CD4-positive, alpha-beta T cell treated with Interleukin-15 for 4 hours (primary cell): ENCODE results near the gene CREBZF.

Experiments
- DNase-seq: peaks from one replicate; pipeline ENCODE4 v3.0.0-alpha.2; 2020; ENCODE audit warnings: low spot score

The CREBZF gene, protein sequence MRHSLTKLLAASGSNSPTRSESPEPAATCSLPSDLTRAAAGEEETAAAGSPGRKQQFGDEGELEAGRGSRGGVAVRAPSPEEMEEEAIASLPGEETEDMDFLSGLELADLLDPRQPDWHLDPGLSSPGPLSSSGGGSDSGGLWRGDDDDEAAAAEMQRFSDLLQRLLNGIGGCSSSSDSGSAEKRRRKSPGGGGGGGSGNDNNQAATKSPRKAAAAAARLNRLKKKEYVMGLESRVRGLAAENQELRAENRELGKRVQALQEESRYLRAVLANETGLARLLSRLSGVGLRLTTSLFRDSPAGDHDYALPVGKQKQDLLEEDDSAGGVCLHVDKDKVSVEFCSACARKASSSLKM

DNA sequence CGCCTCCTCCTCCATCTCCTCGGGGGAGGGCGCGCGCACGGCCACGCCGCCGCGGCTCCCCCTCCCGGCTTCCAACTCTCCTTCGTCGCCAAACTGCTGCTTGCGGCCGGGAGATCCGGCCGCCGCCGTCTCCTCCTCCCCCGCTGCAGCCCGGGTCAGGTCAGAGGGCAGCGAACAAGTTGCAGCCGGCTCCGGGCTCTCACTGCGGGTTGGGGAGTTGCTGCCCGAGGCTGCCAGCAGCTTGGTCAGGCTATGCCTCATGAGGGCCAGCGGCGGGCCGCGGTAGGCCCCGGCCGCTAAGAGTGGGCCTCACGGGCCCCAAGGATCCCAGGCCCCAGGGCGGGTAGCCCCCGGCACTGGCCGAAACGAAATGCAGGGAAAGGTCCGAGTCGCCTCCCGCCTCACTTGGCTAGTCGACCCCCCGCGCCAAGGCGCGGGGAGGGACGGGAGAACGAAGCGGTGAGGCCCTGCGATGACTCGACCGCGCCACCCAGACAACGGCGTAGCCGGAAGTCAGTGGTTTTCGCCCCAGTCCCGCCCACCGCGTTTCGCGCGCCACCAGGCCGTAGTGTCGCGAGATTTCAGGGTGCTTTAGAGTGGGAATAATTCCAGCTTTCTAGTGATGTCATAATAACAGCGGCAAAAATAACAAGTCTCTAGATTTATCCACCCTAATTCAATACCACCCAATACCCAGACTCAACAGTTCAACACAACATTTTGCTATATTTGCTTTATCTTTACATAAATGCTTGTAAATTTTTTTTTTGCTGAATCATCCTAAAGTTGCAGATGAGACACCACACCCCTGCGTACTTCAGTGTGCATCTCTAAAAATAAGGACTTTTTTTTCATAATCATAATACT lies at the start of gene CREBZF:
CREBZF (minus strand) TSS at position 515 of the 867 bp plus-strand sequence; CDS start at position 261, 254 bp downstream.
- DNase-seq, result peak; percentile 95

- no peak for DNase-seq
Observed at GRCh38 chr11:85712953-85713352, 48.0 kb upstream of the CREBZF start.

- no peak for DNase-seq
Observed at GRCh38 chr11:85710917-85711316, 46.0 kb upstream of the CREBZF start.

- DNase-seq, result no peak
Observed at GRCh38 chr11:85709941-85710702, 45.2 kb upstream of the CREBZF start.

DNA sequence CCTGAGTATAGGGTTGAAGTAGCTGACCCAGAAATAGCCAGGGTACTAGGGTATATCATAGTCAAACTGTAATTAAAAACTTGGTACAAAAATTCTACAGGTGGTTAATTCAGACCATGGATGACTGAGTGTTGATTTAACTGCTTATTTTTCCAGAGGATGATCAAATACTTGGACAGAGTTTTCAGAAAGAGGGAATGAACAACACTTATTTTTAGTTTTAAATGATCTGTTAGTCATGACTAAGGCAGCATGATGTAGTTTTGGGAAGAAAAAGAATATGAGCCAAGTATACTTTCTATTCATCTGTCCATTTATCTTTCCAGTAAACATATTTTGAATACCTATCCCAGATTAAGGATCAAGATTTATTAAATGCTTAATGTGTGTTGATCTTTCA lies 40.9 kb upstream of the CREBZF start:
- DNase-seq, result no peak

DNA sequence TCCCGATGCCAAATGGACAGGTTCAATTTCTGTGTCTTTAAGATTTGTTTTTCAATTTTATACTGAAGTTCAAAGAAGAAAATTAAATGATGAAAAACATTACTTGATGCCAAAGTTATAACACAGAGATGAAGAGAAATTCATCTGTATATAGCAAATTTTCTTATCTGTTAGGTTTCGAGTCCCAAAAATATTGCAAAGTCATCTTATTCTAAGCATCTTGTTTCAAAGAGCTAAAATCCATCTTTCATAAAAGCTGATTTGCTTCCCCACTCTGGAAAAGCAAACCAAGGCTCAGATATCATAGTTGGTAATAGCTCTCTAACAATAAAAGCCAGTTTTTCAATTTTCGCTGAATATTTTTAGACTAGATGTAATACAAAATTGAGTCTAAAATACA lies 40.0 kb upstream of the CREBZF start:
- no peak for DNase-seq

GRCh38 chr11:85699957-85700741 lies 35.2 kb upstream of the CREBZF start:
- peak; percentile 9 for DNase-seq

DNA sequence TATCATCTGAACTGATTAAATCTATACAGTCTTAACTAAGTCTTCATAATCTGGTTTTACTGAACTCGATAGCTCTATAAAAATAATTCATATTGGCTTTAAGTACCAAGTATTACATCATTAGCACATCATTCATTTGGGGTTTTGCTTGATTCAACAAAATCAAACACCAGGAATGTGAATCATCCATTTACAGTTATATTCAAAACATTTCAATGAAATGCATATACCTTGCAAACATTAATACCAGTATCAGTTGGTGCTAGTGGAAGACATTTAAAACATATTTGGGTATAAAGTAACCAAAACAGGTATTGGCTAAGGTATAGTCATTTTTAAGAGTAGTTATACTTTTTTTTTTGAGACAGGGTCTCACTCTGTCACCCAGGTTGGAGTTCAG lies 33.3 kb upstream of the CREBZF start:
- DNase-seq, result no peak

DNA sequence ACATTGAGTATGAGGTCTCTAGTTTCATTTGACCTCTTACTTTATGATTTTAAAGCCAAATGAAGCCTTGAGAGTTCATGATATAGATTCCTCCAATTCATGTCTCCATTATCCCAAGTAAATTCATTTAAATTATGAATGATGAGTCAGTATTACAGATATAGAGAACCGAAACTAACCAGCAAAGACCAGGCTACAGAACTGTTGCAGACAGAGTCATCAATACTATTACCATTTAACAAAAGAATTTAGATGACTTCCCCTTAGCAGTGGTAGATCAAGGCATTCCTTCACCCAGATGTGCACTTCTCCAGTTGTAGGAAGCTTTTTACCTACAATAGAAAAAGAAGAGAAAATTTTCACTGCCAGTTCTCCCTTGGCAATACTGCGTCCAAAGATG lies 32.8 kb upstream of the CREBZF start:
- DNase-seq, result no peak

GRCh38 chr11:85695546-85695945 lies 30.6 kb upstream of the CREBZF start:
- DNase-seq, result no peak

DNA sequence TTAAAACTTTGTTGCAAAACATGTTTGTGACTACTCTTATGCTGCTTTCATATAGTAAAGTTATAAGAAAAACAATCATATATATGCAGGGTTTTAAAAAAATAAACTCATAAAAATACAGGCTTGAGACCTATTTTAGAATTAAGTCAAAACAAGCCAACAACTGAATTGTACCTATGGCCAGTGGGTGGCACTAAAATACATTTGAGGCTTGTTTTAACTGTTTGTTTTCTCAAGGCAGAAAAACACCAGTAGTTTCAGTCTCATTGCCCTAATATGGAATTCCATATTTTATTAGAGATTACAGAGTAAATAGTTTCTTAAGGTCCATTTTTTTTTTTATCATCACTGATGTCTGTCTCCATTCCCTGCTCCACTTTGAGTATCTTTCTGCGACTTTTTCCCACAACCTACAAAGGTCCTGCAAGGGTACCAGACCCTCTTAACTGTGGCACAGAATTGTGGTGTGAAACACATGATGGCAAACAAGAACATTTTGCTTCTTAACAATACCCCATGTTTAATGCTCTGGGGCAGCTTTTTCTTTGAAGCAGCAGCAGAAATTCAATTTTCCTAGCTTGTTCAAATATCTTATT lies 29.6 kb upstream of the CREBZF start:
- peak; percentile 43 for DNase-seq

- no peak for DNase-seq
Observed at GRCh38 chr11:85685820-85686459, 21.0 kb upstream of the CREBZF start, which contains the start of gene CCDC89. Gene CCDC89 (minus strand): TSS chr11:85686195. CDS start chr11:85686130, 65 bp downstream.

DNA sequence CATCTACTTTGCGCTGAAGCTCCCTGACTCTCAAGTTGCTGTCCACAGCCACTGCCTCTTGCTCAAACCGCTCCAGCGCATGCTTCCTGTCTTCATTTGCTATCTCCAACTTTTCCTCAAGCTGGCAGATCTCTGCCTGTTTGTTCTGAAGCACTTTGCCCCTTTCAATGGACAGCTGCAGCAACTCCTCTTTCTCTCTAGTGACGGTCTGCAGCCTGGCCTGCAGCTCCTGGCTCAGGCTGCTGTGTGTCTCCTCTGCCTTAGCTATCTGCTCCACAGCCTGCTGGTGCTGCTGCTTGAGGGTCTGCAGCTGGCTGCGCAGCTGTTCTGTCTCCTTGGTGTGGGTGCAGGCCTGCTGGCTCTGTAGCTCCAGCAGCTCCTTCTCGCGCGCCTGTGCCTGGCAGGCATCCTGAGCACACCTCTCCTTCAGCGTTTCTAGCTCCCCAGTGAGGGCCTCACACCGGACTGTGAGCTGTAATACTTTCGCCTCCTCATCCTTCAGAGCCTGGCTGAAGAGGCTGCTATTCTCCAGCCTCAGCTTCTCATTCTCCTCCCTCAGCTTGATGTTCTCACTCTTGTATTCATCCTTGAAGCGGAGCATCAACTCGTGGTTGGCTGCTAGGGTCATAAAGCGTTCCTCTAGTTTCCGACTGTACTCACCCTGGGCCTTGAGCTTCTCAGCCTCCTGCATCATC lies 20.3 kb upstream of the CREBZF start:
- no peak for DNase-seq

GRCh38 chr11:85682330-85683305 lies 17.7 kb upstream of the CREBZF start:
- DNase-seq, result peak; percentile 51

- DNase-seq, result no peak
Observed at GRCh38 chr11:85680897-85681296, 16.0 kb upstream of the CREBZF start.

- no peak for DNase-seq
Observed at GRCh38 chr11:85679576-85679975, 14.6 kb upstream of the CREBZF start.

DNA sequence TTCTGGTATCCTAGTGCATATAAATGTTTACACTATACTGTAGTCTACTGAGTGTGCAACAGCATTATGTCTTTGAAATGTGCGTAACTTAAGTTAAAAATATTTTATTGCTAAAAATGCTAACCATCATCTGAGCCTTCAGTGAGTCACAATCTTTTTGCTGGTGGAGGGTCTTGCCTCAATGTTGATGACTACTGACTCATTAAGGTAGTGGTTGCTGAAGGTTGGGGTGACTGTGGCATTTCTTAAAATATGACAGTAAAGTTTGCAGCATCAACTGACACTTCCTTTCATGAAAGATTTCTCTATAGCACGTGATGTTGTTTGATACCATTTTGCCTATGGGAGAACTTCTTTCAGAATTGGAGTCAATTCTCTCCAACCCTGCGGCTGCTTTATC lies 8.5 kb upstream of the CREBZF start:
- no peak for DNase-seq

GRCh38 chr11:85672105-85672902 lies 7.4 kb upstream of the CREBZF start:
- no peak for DNase-seq
